Right lobe of liver (tissue), 4 donors: ENCODE measurements around the gene IAPP.
"Not testable (repeated sequence)": the region's sequence is repeated elsewhere in the genome, so short reads cannot be mapped to it uniquely, and the experiment has no call there.

ENCODE experiments used
- CTCF ChIP-seq, 4 donors: fragments of 200-600 bp in 3 of 4; fragments of 450-650 bp in 1 of 4; IDR thresholded peaks; one replicate each; pipeline versions ENCODE4 v1.5.1 to v1.8.0; 2016 to 2022; ENCODE audit warnings: antibody characterized with exemption in 4 of 4, mild to moderate bottlenecking in 2 of 4
- POLR2A ChIP-seq: fragments of 450-650 bp; IDR thresholded peaks from one replicate; pipeline ENCODE4 v1.6.1; 2017; ENCODE audit warnings: antibody characterized with exemption, mild to moderate bottlenecking
- donor health status: DM: no; HTN: no; CAD: no.
- donor health status: DM: no; HTN: no; CAD: no.
- donor health status: DM: no; HTN: yes; CAD: no.

GRCh38 chr12:21381320-21381719, 8.6 kb downstream of the IAPP start:
- not testable (repeated sequence) for TF ChIP-seq POLR2A; CTCF (IDR thresholded peaks at IDR 0.05)
